HG02642 (cell line): ENCODE data around the gene MSH5.

ENCODE experiments used
- ATAC-seq: cut with Tn5 transposase; IDR thresholded peaks from one replicate; pipeline ENCODE4 v1.9.1; 2021; ENCODE audit warnings: mild to moderate bottlenecking; ENCODE audit not compliant: unreplicated experiment, poor library complexity

The MSH5 gene

GRCh38 chr6:31728767-31729514 is 10.9 kb upstream of the MSH5 start, which contains the start of gene DDAH2:
DDAH2 (minus strand) TSS chr6:31729299; CDS start chr6:31729161, 138 bp downstream.
- no peak for ATAC-seq

- peak; percentile 42 for ATAC-seq
Observed at GRCh38 chr6:31729515-31729978, 10.3 kb upstream of the MSH5 start.

GRCh38 chr6:31729979-31730630 is 9.7 kb upstream of the MSH5 start:
- peak; percentile 42 for ATAC-seq

- no peak for ATAC-seq
Observed at GRCh38 chr6:31730631-31731086, 9.1 kb upstream of the MSH5 start.

GRCh38 chr6:31732029-31732428 is 7.8 kb upstream of the MSH5 start:
- ATAC-seq, result no peak

GRCh38 chr6:31733734-31734133 is 6.1 kb upstream of the MSH5 start:
- no peak for ATAC-seq

GRCh38 chr6:31734247-31734820 is 5.5 kb upstream of the MSH5 start:
- ATAC-seq, result no peak

GRCh38 chr6:31734821-31735406 is 4.9 kb upstream of the MSH5 start:
- peak; percentile 26 for ATAC-seq

GRCh38 chr6:31736021-31736767 is 3.6 kb upstream of the MSH5 start, which contains the start of gene CLIC1:
CLIC1 (minus strand) TSS chr6:31736530; CDS start chr6:31736300, 230 bp downstream.
- peak; percentile 24 for ATAC-seq

- ATAC-seq, result no peak
Observed at GRCh38 chr6:31736768-31737314, 3.0 kb upstream of the MSH5 start.

GRCh38 chr6:31737315-31737990 is 2.4 kb upstream of the MSH5 start:
- no peak for ATAC-seq

- ATAC-seq, result no peak
Observed at GRCh38 chr6:31737991-31738979, 1.5 kb upstream of the MSH5 start.

GRCh38 chr6:31740397-31741223 is 805 bp downstream of the MSH5 start:
- no peak for ATAC-seq

GRCh38 chr6:31741815-31742214 is 2.0 kb downstream of the MSH5 start:
- no peak for ATAC-seq

- no peak for ATAC-seq
Observed at GRCh38 chr6:31742894-31743293, 3.1 kb downstream of the MSH5 start.

GRCh38 chr6:31744422-31744821 is 4.6 kb downstream of the MSH5 start:
- no peak for ATAC-seq

GRCh38 chr6:31749301-31750036 is 9.7 kb downstream of the MSH5 start:
- ATAC-seq, result no peak
